Stimulated activated naive CD8-positive, alpha-beta T cell treated with anti-CD3 and anti-CD28 coated beads, Interleukin-15, amount 100 ng/mL, for 72 hours (primary cell): ENCODE results near the gene PPP1R3E.

Source experiments
- ATAC-seq: fragments of 150-1000 bp; cut with Tn5 transposase; 2 replicates; pipeline ENCODE4 v1.10.0; 2021; ENCODE audit warnings: mild to moderate bottlenecking, moderate library complexity
- DNase-seq, 2 donors: peaks; one replicate each; pipeline ENCODE4 v3.0.0; 2021 to 2022
- H3K27ac Mint-ChIP-seq, 2 donors: one replicate each; pipeline ENCODE4 v1.8.0; 2022; ENCODE audit warnings: mild to moderate bottlenecking in 2 of 2, mixed read lengths in 2 of 2, moderate library complexity in 2 of 2
- H3K27me3 Mint-ChIP-seq: one replicate; pipeline ENCODE4 v1.8.0; 2022; ENCODE audit warnings: mixed read lengths
- H3K4me1 Mint-ChIP-seq: one replicate; pipeline ENCODE4 v1.8.0; 2022; ENCODE audit warnings: mild to moderate bottlenecking, mixed read lengths
- H3K4me3 Mint-ChIP-seq, 2 donors: one replicate each; pipeline ENCODE4 v1.8.0; 2022; ENCODE audit warnings: mild to moderate bottlenecking in 2 of 2, mixed read lengths in 2 of 2, moderate library complexity in 1 of 2
- H3K9me3 Mint-ChIP-seq, 2 donors: one replicate each; pipeline ENCODE4 v1.8.0; 2022; ENCODE audit warnings: mixed read lengths in 2 of 2

Gene PPP1R3E

GRCh38 chr14:23302290-23303225 is at the start of gene PPP1R3E:
PPP1R3E (minus strand) TSS chr14:23302859; CDS start chr14:23302576, 283 bp downstream.
- peak; percentile 57 for ATAC-seq
- peak; percentile 84 to 91 for DNase-seq
- Mint-ChIP-seq H3K4me1 (peaks cover 49% of the 10 kb centered on the region), H3K27me3 (peaks cover 21% of the 10 kb centered on the region), H3K27ac (peak within 1 kb of the TSS; percentile 99), H3K4me3 (peak within 1 kb of the TSS; percentile 97 to 98), H3K9me3 (no peaks in the 10 kb centered on the region)

GRCh38 chr14:23351681-23352505 is 49.2 kb upstream of the PPP1R3E start:
- no peaks in the 10 kb centered on the region for H3K9me3 Mint-ChIP-seq
- no peak overlapping the region for H3K27ac Mint-ChIP-seq
- no peak for DNase-seq
- peaks cover 32% of the 10 kb centered on the region for H3K27me3 Mint-ChIP-seq
- no peaks in the 10 kb centered on the region for H3K4me1 Mint-ChIP-seq
- H3K4me3 Mint-ChIP-seq, result peak overlapping the region; percentile 74 to 77
- ATAC-seq, result peak; percentile 50

GRCh38 chr14:23349156-23349845 is 46.6 kb upstream of the PPP1R3E start:
- DNase-seq (no peak), ATAC-seq (no peak)
- H3K9me3 Mint-ChIP-seq, result no peaks in the 10 kb centered on the region
- peaks cover 28% of the 10 kb centered on the region for H3K27me3 Mint-ChIP-seq
- H3K4me3 Mint-ChIP-seq, result no peak overlapping the region
- H3K27ac Mint-ChIP-seq, result peak overlapping the region in 1 of 2 donors; percentile 22
- H3K4me1 Mint-ChIP-seq, result no peaks in the 10 kb centered on the region

GRCh38 chr14:23348297-23348655 is 45.6 kb upstream of the PPP1R3E start:
- peaks cover 18% of the 10 kb centered on the region for H3K27me3 Mint-ChIP-seq
- no peaks in the 10 kb centered on the region for H3K9me3 Mint-ChIP-seq
- DNase-seq (no peak), ATAC-seq (no peak)
- no peak overlapping the region for H3K4me3 Mint-ChIP-seq
- H3K4me1 Mint-ChIP-seq, result no peaks in the 10 kb centered on the region
- H3K27ac Mint-ChIP-seq, result no peak overlapping the region

GRCh38 chr14:23347406-23348296 is 45.0 kb upstream of the PPP1R3E start:
- no peaks in the 10 kb centered on the region for H3K4me1 Mint-ChIP-seq
- no peaks in the 10 kb centered on the region for H3K9me3 Mint-ChIP-seq
- peak overlapping the region in 1 of 2 donors; percentile 62 for H3K27ac Mint-ChIP-seq
- DNase-seq (no peak), ATAC-seq (no peak)
- peaks cover 13% of the 10 kb centered on the region for H3K27me3 Mint-ChIP-seq
- H3K4me3 Mint-ChIP-seq, result no peak overlapping the region

- H3K4me3 Mint-ChIP-seq, result no peak overlapping the region
- DNase-seq, result no peak
- peak; percentile 42 for ATAC-seq
- H3K27me3 Mint-ChIP-seq, result peaks cover 13% of the 10 kb centered on the region
- H3K27ac Mint-ChIP-seq, result peak overlapping the region in 1 of 2 donors; percentile 62
- no peaks in the 10 kb centered on the region for H3K4me1 Mint-ChIP-seq
- no peaks in the 10 kb centered on the region for H3K9me3 Mint-ChIP-seq
Observed at GRCh38 chr14:23346693-23347405, 44.2 kb upstream of the PPP1R3E start.

GRCh38 chr14:23345987-23346692 is 43.5 kb upstream of the PPP1R3E start:
- ATAC-seq (peak; percentile 15), DNase-seq (no peak)
- no peaks in the 10 kb centered on the region for H3K4me1 Mint-ChIP-seq
- H3K27ac Mint-ChIP-seq, result no peak overlapping the region
- H3K4me3 Mint-ChIP-seq, result no peak overlapping the region
- H3K9me3 Mint-ChIP-seq, result no peaks in the 10 kb centered on the region
- peaks cover 9% of the 10 kb centered on the region for H3K27me3 Mint-ChIP-seq

GRCh38 chr14:23344481-23344880 is 41.8 kb upstream of the PPP1R3E start:
- H3K27ac Mint-ChIP-seq, result no peak overlapping the region
- H3K4me3 Mint-ChIP-seq, result no peak overlapping the region
- no peak for DNase-seq
- no peak for ATAC-seq
- H3K9me3 Mint-ChIP-seq, result no peaks in the 10 kb centered on the region
- no peaks in the 10 kb centered on the region for H3K4me1 Mint-ChIP-seq
- no peaks in the 10 kb centered on the region for H3K27me3 Mint-ChIP-seq

GRCh38 chr14:23339506-23340268 is 37.0 kb upstream of the PPP1R3E start:
- Mint-ChIP-seq H3K27ac (no peak overlapping the region), H3K9me3 (no peaks in the 10 kb centered on the region), H3K4me3 (no peak overlapping the region), H3K27me3 (peaks cover 22% of the 10 kb centered on the region), H3K4me1 (no peaks in the 10 kb centered on the region)
- no peak for DNase-seq
- ATAC-seq, result no peak

GRCh38 chr14:23335623-23336022 is 33.0 kb upstream of the PPP1R3E start:
- Mint-ChIP-seq H3K4me1 (no peaks in the 10 kb centered on the region), H3K4me3 (no peak overlapping the region), H3K9me3 (no peaks in the 10 kb centered on the region), H3K27ac (peak overlapping the region in 1 of 2 donors; percentile 14), H3K27me3 (peaks cover 26% of the 10 kb centered on the region)
- ATAC-seq, result no peak
- DNase-seq, result no peak

- Mint-ChIP-seq H3K27ac (no peak overlapping the region), H3K9me3 (no peaks in the 10 kb centered on the region), H3K4me1 (peaks cover 20% of the 10 kb centered on the region), H3K4me3 (no peak overlapping the region), H3K27me3 (no peaks in the 10 kb centered on the region)
- DNase-seq, result peak; percentile 45 to 65
- peak; percentile 86 for ATAC-seq
Observed at GRCh38 chr14:23327947-23328744, 25.5 kb upstream of the PPP1R3E start.

GRCh38 chr14:23326491-23327332 is 24.1 kb upstream of the PPP1R3E start:
- Mint-ChIP-seq H3K9me3 (no peaks in the 10 kb centered on the region), H3K27me3 (no peaks in the 10 kb centered on the region), H3K4me1 (peaks cover 28% of the 10 kb centered on the region), H3K4me3 (no peak overlapping the region), H3K27ac (peak overlapping the region in 1 of 2 donors; percentile 31)
- no peak for DNase-seq
- ATAC-seq, result no peak
